BLaER1 treated with 17β-estradiol and CSF1 and Interleukin-3, amounts not matched to agents 10 nM and 100 nM (cell line): Measurements from ENCODE around the gene OR10H2.
"Not testable (repeated sequence)": the region's sequence is repeated elsewhere in the genome, so short reads cannot be mapped to it uniquely, and the experiment has no call there.

Source experiments
- H3K27ac ChIP-seq, 11 experiments: shearing (Covaris generic); formaldehyde crosslinking; 2 replicates each; pipeline ENCODE4 v1.8.1; 2022
- H3K27me3 ChIP-seq, 11 experiments: shearing (Covaris generic); formaldehyde crosslinking; 2 replicates each; pipeline ENCODE4 v1.8.1; 2022
- H3K36me3 ChIP-seq, 11 experiments: shearing (Covaris generic); formaldehyde crosslinking; 2 replicates each; pipeline ENCODE4 v1.8.1; 2022
- H3K4me1 ChIP-seq, 10 experiments: shearing (Covaris generic); formaldehyde crosslinking; 2 replicates each; pipeline ENCODE4 v1.8.1; 2022
- H3K4me2 ChIP-seq, 11 experiments: shearing (Covaris generic); formaldehyde crosslinking; 2 replicates each; pipeline ENCODE4 v1.8.1; 2022
- H3K4me3 ChIP-seq, 10 experiments: shearing (Covaris generic); formaldehyde crosslinking; 2 replicates each; pipeline ENCODE4 v1.8.1; 2022
- H3K9ac ChIP-seq, 11 experiments: shearing (Covaris generic); formaldehyde crosslinking; 2 replicates each; pipeline ENCODE4 v1.8.1; 2022
- H3K9me3 ChIP-seq, 11 experiments: shearing (Covaris generic); formaldehyde crosslinking; replicated peaks in 1 of 11; 2 replicates each; pipeline ENCODE4 v1.8.1; 2022
- H4K20me1 ChIP-seq, 11 experiments: shearing (Covaris generic); formaldehyde crosslinking; 2 replicates each; pipeline ENCODE4 v1.8.1; 2022
- Cebpa-rat ChIP-seq, 11 experiments: shearing (Covaris generic); IDR thresholded peaks; 2 replicates each; pipeline ENCODE4 v1.8.1; 2022

The OR10H2 gene

GRCh38 chr19:15748239-15748638 is 20.4 kb downstream of the OR10H2 start:
- no peak for TF ChIP-seq Cebpa-rat (IDR thresholded peaks at IDR 0.05)
- H3K4me3 ChIP-seq = no peak overlapping the region
- no peaks in the 10 kb centered on the region for H4K20me1 ChIP-seq
- H3K27ac ChIP-seq = no peak overlapping the region
- H3K9ac ChIP-seq = no peak overlapping the region
- no peaks in the 10 kb centered on the region for H3K9me3 ChIP-seq
- H3K4me1 ChIP-seq = no peaks in the 10 kb centered on the region
- H3K27me3 ChIP-seq = no peaks in the 10 kb centered on the region
- no peaks in the 10 kb centered on the region for H3K36me3 ChIP-seq
- no peak overlapping the region for H3K4me2 ChIP-seq

GRCh38 chr19:15758379-15758778 is 30.6 kb downstream of the OR10H2 start:
- no peaks in the 10 kb centered on the region for H3K27me3 ChIP-seq
- no peak overlapping the region for H3K4me3 ChIP-seq
- peaks cover 0 to 6% (median 0%) of the 10 kb centered on the region in 11 experiments; a peak in 2 of 22 replicates for H3K9me3 ChIP-seq
- no peaks in the 10 kb centered on the region for H4K20me1 ChIP-seq
- no peaks in the 10 kb centered on the region for H3K36me3 ChIP-seq
- no peak overlapping the region for H3K9ac ChIP-seq
- H3K27ac ChIP-seq = no peak overlapping the region
- H3K4me2 ChIP-seq = no peak overlapping the region
- H3K4me1 ChIP-seq = no peaks in the 10 kb centered on the region
- no peak for TF ChIP-seq Cebpa-rat (IDR thresholded peaks at IDR 0.05)

- Histone ChIP-seq H3K4me2 (no peak overlapping the region), H3K36me3 (no peaks in the 10 kb centered on the region), H3K27me3 (no peaks in the 10 kb centered on the region), H3K4me1 (no peaks in the 10 kb centered on the region), H3K27ac (no peak overlapping the region), H3K4me3 (no peak overlapping the region), H3K9ac (no peak overlapping the region), H4K20me1 (no peaks in the 10 kb centered on the region), H3K9me3 (peaks cover 0 to 6% (median 0%) of the 10 kb centered on the region in 11 experiments; a peak in 2 of 22 replicates)
- no peak for TF ChIP-seq Cebpa-rat (IDR thresholded peaks at IDR 0.05)
Measured at GRCh38 chr19:15759962-15760565, 32.2 kb downstream of the OR10H2 start.

GRCh38 chr19:15769586-15769985 is 41.8 kb downstream of the OR10H2 start:
- H3K4me2 ChIP-seq = no peak overlapping the region
- no peaks in the 10 kb centered on the region for H3K4me1 ChIP-seq
- no peak for TF ChIP-seq Cebpa-rat (IDR thresholded peaks at IDR 0.05)
- H3K27me3 ChIP-seq = no peaks in the 10 kb centered on the region
- H3K4me3 ChIP-seq = no peak overlapping the region
- no peaks in the 10 kb centered on the region for H4K20me1 ChIP-seq
- no peaks in the 10 kb centered on the region for H3K36me3 ChIP-seq
- no peaks in the 10 kb centered on the region for H3K9me3 ChIP-seq
- H3K27ac ChIP-seq = no peak overlapping the region
- no peak overlapping the region for H3K9ac ChIP-seq

- H3K36me3 ChIP-seq, H4K20me1 ChIP-seq, H3K9ac ChIP-seq, H3K4me3 ChIP-seq, H3K9me3 ChIP-seq, H3K4me1 ChIP-seq, H3K4me2 ChIP-seq, H3K27ac ChIP-seq, H3K27me3 ChIP-seq: not testable (repeated sequence)
Measured at GRCh38 chr19:15774159-15774558, 46.3 kb downstream of the OR10H2 start.

GRCh38 chr19:15775249-15775648 is 47.4 kb downstream of the OR10H2 start:
- H3K9me3 ChIP-seq = no peaks in the 10 kb centered on the region

GRCh38 chr19:15776264-15776663 is 48.4 kb downstream of the OR10H2 start:
- no peak overlapping the region for H3K4me3 ChIP-seq
- no peak overlapping the region for H3K27ac ChIP-seq
- H3K9ac ChIP-seq = no peak overlapping the region
- no peak for TF ChIP-seq Cebpa-rat (IDR thresholded peaks at IDR 0.05)
- no peaks in the 10 kb centered on the region for H3K36me3 ChIP-seq
- no peak overlapping the region for H3K4me2 ChIP-seq
- H3K4me1 ChIP-seq = no peaks in the 10 kb centered on the region
- H4K20me1 ChIP-seq = peaks cover 0 to 9% (median 0%) of the 10 kb centered on the region in 11 experiments; a peak in 2 of 22 replicates
- H3K27me3 ChIP-seq = no peaks in the 10 kb centered on the region
- no peaks in the 10 kb centered on the region for H3K9me3 ChIP-seq

More at GRCh38 chr19:15775249-15775648, 47.4 kb downstream of the OR10H2 start:
- Histone ChIP-seq H3K9ac (no peak overlapping the region), H3K4me2 (no peak overlapping the region), H3K4me3 (no peak overlapping the region), H4K20me1 (peaks cover 0 to 4% (median 0%) of the 10 kb centered on the region in 11 experiments; a peak in 1 of 22 replicates), H3K27me3 (no peaks in the 10 kb centered on the region), H3K4me1 (no peaks in the 10 kb centered on the region), H3K27ac (no peak overlapping the region), H3K36me3 (no peaks in the 10 kb centered on the region)
- no peak for TF ChIP-seq Cebpa-rat (IDR thresholded peaks at IDR 0.05)

- no peak overlapping the region for H3K4me2 ChIP-seq
- H3K4me1 ChIP-seq = peaks cover 2 to 7% (median 4%) of the 10 kb centered on the region in 10 experiments; a peak in 18 of 20 replicates
- no peak for TF ChIP-seq Cebpa-rat (IDR thresholded peaks at IDR 0.05)
- no peak overlapping the region for H3K9ac ChIP-seq
- no peak overlapping the region for H3K4me3 ChIP-seq
- H4K20me1 ChIP-seq = peaks cover 0 to 9% (median 0%) of the 10 kb centered on the region in 11 experiments; a peak in 2 of 22 replicates
- no peak overlapping the region for H3K27ac ChIP-seq
- H3K36me3 ChIP-seq = no peaks in the 10 kb centered on the region
- no peaks in the 10 kb centered on the region for H3K27me3 ChIP-seq
- no peaks in the 10 kb centered on the region for H3K9me3 ChIP-seq
Measured at GRCh38 chr19:15776991-15777970, 49.5 kb downstream of the OR10H2 start.
